SK-N-SH (cell line): Measurements from ENCODE around the gene IMPG2. TPM values are rescaled to one million over a fixed set of nuclear protein-coding genes. Genes with fewer than 3 reads are reported as not detected.

ENCODE experiments used
- CTCF ChIA-PET: fragments of 300-600, 350-600 bp; formaldehyde crosslinking; extraction: SDS; loops from one replicate; lab custom pipeline; 2021; lab: Yijun Ruan, JAX
- POLR2A ChIA-PET: fragments of 350-600 bp; sonication (Branson Sonifier 250); formaldehyde crosslinking; extraction: SDS; loops from one replicate; lab custom pipeline; 2020; ENCODE audit warnings: antibody characterized with exemption, inconsistent platforms; lab: Yijun Ruan, JAX
- DNase-seq: peaks from one replicate; pipeline ENCODE4 v3.0.0; 2012
- H2AFZ ChIP-seq: fragments of 200-600 bp; sonication (generic); 2 replicates; pipeline ENCODE4 v1.8.1; 2016; ENCODE audit warnings: antibody characterized with exemption, mild to moderate bottlenecking, low read depth
- H3F3A ChIP-seq: fragments of 200-600 bp; sonication (generic); replicated peaks from 2 replicates; pipeline ENCODE3; 2016; ENCODE audit warnings: antibody characterized with exemption, mild to moderate bottlenecking; ENCODE audit not compliant: insufficient read depth
- H3K27ac ChIP-seq, 2 experiments: fragments of 200-500 bp in 1 of 2; fragments of 200-600 bp in 1 of 2; sonication (Bioruptor generic) in 1 of 2; sonication (generic), shearing (Covaris generic) in 1 of 2; 2 replicates each; pipeline versions ENCODE4 v1.5.1 to v1.6.1; 2014 to 2016; ENCODE audit warnings: low read depth in 2 of 2, inconsistent platforms in 1 of 2, low read length in 1 of 2, mild to moderate bottlenecking in 1 of 2, mixed read lengths in 1 of 2
- H3K27me3 ChIP-seq: fragments of 200-600 bp; sonication (generic), shearing (Covaris generic); 2 replicates; pipeline ENCODE4 v1.6.1; 2016; ENCODE audit warnings: mixed run types; ENCODE audit not compliant: insufficient read depth
- H3K36me3 ChIP-seq, 2 experiments: fragments of 200-500 bp in 1 of 2; fragments of 200-600 bp in 1 of 2; sonication (Bioruptor generic) in 1 of 2; sonication (generic) in 1 of 2; replicated peaks in 1 of 2; 2 replicates each; pipeline versions ENCODE3 to v1.5.1; 2014 to 2016; ENCODE audit warnings: low read length in 1 of 2, mild to moderate bottlenecking in 1 of 2; ENCODE audit not compliant: insufficient read depth in 2 of 2, control insufficient read depth in 1 of 2
- H3K4me1 ChIP-seq, 2 experiments: fragments of 200-500 bp in 1 of 2; fragments of 200-600 bp in 1 of 2; sonication (Bioruptor generic) in 1 of 2; sonication (generic), shearing (Covaris generic) in 1 of 2; 2 replicates each; pipeline versions ENCODE4 v1.5.1 to v1.6.1; 2014 to 2016; ENCODE audit warnings: low read depth in 1 of 2, low read length in 1 of 2, mixed run types in 1 of 2; ENCODE audit not compliant: insufficient read depth in 2 of 2, control insufficient read depth in 1 of 2
- H3K4me2 ChIP-seq: fragments of 200-600 bp; sonication (generic), shearing (Covaris generic); 2 replicates; pipeline ENCODE4 v1.6.1; 2017; ENCODE audit warnings: mixed run types
- H3K4me3 ChIP-seq, 2 experiments: fragments of 200-500 bp in 1 of 2; fragments of 200-600 bp in 1 of 2; sonication (Bioruptor generic) in 1 of 2; sonication (generic), shearing (Covaris generic) in 1 of 2; 2 replicates each; pipeline versions ENCODE4 v1.5.1 to v1.8.1; 2014 to 2016; ENCODE audit warnings: low read depth in 2 of 2, inconsistent platforms in 1 of 2, low read length in 1 of 2, mild to moderate bottlenecking in 1 of 2, mixed read lengths in 1 of 2, moderate library complexity in 1 of 2
- H3K79me2 ChIP-seq: fragments of 200-600 bp; sonication (generic); 2 replicates; pipeline ENCODE4 v1.8.1; 2017; ENCODE audit warnings: mild to moderate bottlenecking; ENCODE audit not compliant: insufficient read depth
- H3K9ac ChIP-seq: fragments of 200-600 bp; sonication (generic); 2 replicates; pipeline ENCODE4 v1.6.1; 2017; ENCODE audit warnings: mixed run types
- H3K9me2 ChIP-seq: fragments of 200-600 bp; sonication (generic); 2 replicates; pipeline ENCODE4 v1.6.1; 2017; ENCODE audit warnings: mixed run types
- H3K9me3 ChIP-seq: fragments of 200-600 bp; sonication (generic); 2 replicates; pipeline ENCODE4 v1.6.1; 2017; ENCODE audit warnings: mixed run types, mild to moderate bottlenecking, moderate library complexity
- H4K20me1 ChIP-seq: fragments of 200-600 bp; sonication (generic); 2 replicates; pipeline ENCODE4 v1.6.1; 2017; ENCODE audit warnings: mild to moderate bottlenecking, mixed run types; ENCODE audit not compliant: insufficient read depth
- ELF1 ChIP-seq: IDR thresholded peaks from 2 replicates; pipeline ENCODE4 v1.4.0; 2012
- EZH2phosphoT487 ChIP-seq: fragments of 200-600 bp; sonication (generic); IDR thresholded peaks from 2 replicates; pipeline ENCODE4 v1.6.1; 2017; ENCODE audit warnings: low read depth, mixed run types, mild to moderate bottlenecking, antibody characterized with exemption, moderate library complexity, borderline replicate concordance
- FOSL2 ChIP-seq: IDR thresholded peaks from 2 replicates; pipeline ENCODE4 v1.4.0; 2012; ENCODE audit warnings: low read depth, mild to moderate bottlenecking, moderate library complexity, borderline replicate concordance
- FOXJ3 ChIP-seq: sonication (generic); formaldehyde crosslinking; IDR thresholded peaks from 2 replicates; pipeline ENCODE4 v1.5.1; 2020; ENCODE audit warnings: mild to moderate bottlenecking, missing genetic modification reagents
- FOXM1 ChIP-seq: IDR thresholded peaks from 2 replicates; pipeline ENCODE4 v1.4.0; 2012; ENCODE audit warnings: low read depth, mild to moderate bottlenecking
- GABPA ChIP-seq: IDR thresholded peaks from 2 replicates; pipeline ENCODE4 v1.4.0; 2012; ENCODE audit warnings: low read depth, mild to moderate bottlenecking
- GATA2 ChIP-seq: sonication (generic); formaldehyde crosslinking; IDR thresholded peaks from 2 replicates; pipeline ENCODE4 v1.5.0; 2020; ENCODE audit warnings: mild to moderate bottlenecking, missing genetic modification reagents
- MXI1 ChIP-seq: IDR thresholded peaks from 2 replicates; pipeline ENCODE4 v1.6.1; 2012; ENCODE audit warnings: mild to moderate bottlenecking, low read depth, low read length, improper control_type of control experiment
- RAD21 ChIP-seq: IDR thresholded peaks from 2 replicates; pipeline ENCODE4 v1.6.1; 2012; ENCODE audit warnings: mild to moderate bottlenecking, low read length
- RXRA ChIP-seq: IDR thresholded peaks from 2 replicates; pipeline ENCODE4 v1.4.0; 2012; ENCODE audit warnings: low read depth, mild to moderate bottlenecking, borderline replicate concordance
- TCF12 ChIP-seq: IDR thresholded peaks from 2 replicates; pipeline ENCODE4 v1.4.0; 2012
- TEAD4 ChIP-seq: IDR thresholded peaks from 2 replicates; pipeline ENCODE4 v1.4.0; 2012; ENCODE audit warnings: mild to moderate bottlenecking, borderline replicate concordance; ENCODE audit not compliant: insufficient read depth
- USF2 ChIP-seq: fragments of 150-350 bp; IDR thresholded peaks from 2 replicates; pipeline ENCODE4 v1.6.1; 2017; ENCODE audit warnings: antibody characterized with exemption, low read length, low read depth, borderline replicate concordance
- WGBS: methylation state at CpG from one replicate; pipeline ENCODE4 v1.1.6; 2017; ENCODE audit warnings: low lambda C conversion rate; 5-methylcytosine and 5-hydroxymethylcytosine counted together
- polyA plus RNA-seq, 3 experiments: library from polyadenylated mRNA; depleted of rRNA; stranded (reverse); fragments of >200 nt; gene quantifications; 2 replicates each; pipeline ENCODE4 v1.2.3, GENCODE V29; 2012
- TF ChIP-seq, protein P1 (sequence below): fragments of 200-600 bp; sonication (generic); IDR thresholded peaks from 2 replicates; pipeline ENCODE4 v1.6.1; 2017; ENCODE audit warnings: antibody characterized with exemption, mild to moderate bottlenecking, moderate library complexity
- TF ChIP-seq, protein P2 (sequence below): IDR thresholded peaks from 2 replicates; pipeline ENCODE4 v1.4.0; 2012; ENCODE audit warnings: low read depth, borderline replicate concordance
- TF ChIP-seq, protein P3 (sequence below): IDR thresholded peaks from 2 replicates; pipeline ENCODE4 v1.4.0; 2012; ENCODE audit warnings: low read depth

IMPG2 gene
- polyA plus RNA-seq, 1 of the 3 experiments (the other 2 are of a cell fraction) = 0.03 TPM

DNA sequence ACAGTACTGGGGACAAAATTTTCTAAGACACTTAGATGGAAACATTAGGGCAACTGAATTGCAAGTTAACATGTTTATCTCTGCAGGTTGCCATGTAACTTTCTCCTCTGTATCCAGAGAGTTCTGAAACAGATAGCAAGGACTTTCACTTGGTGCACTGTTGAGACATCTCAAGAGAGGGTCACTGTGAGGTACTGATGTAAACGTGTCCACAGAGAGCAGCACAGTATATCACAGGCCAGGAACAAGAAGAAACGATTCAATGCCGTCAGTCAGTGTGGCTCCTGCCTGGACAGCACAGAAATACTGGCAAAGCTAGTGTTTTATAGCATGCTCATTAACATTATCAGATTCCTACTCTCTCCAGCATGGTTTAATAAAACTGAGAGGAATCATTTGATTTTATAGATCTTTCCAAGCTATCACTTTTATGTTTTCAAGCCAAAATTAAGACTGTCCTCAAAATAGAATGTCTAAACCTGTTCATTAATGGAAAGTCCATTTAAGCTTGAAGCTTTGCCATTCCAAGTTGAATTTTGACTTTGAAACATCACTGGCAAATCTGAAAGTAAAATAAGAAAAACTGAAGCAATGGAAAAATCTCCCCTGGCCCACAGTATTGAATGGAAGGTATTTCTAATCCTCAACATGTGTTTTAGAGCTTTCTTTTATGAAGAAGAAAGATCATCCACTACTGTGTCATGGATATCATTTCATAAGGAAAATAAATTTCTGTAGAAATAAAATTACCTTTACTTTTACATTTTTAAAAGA, 102.7 kb downstream of the IMPG2 start:
- CTCF ChIA-PET = interaction anchor here (0.6 kb wide), 1 partner anchor 687 kb away, joined by 3 read pairs; no protein-coding TSS in a partner anchor
- Histone ChIP-seq H3K9ac (no peak overlapping the region), H3K4me1 (no peaks in the 10 kb centered on the region), H2AFZ (no peak overlapping the region), H3K4me3 (no peak overlapping the region), H3K79me2 (no peaks in the 10 kb centered on the region), H3K4me2 (no peak overlapping the region), H4K20me1 (no peaks in the 10 kb centered on the region), H3K27me3 (no peaks in the 10 kb centered on the region), H3K9me3 (no peaks in the 10 kb centered on the region), H3K9me2 (no peaks in the 10 kb centered on the region), H3K36me3 (no peaks in the 10 kb centered on the region), H3F3A (no peaks in the 10 kb centered on the region), H3K27ac (no peak overlapping the region)
- TF ChIP-seq, protein P1, sequence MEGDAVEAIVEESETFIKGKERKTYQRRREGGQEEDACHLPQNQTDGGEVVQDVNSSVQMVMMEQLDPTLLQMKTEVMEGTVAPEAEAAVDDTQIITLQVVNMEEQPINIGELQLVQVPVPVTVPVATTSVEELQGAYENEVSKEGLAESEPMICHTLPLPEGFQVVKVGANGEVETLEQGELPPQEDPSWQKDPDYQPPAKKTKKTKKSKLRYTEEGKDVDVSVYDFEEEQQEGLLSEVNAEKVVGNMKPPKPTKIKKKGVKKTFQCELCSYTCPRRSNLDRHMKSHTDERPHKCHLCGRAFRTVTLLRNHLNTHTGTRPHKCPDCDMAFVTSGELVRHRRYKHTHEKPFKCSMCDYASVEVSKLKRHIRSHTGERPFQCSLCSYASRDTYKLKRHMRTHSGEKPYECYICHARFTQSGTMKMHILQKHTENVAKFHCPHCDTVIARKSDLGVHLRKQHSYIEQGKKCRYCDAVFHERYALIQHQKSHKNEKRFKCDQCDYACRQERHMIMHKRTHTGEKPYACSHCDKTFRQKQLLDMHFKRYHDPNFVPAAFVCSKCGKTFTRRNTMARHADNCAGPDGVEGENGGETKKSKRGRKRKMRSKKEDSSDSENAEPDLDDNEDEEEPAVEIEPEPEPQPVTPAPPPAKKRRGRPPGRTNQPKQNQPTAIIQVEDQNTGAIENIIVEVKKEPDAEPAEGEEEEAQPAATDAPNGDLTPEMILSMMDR = no peak
- TF ChIP-seq ELF1 (no peak), MXI1 (no peak), EZH2phosphoT487 (no peak)
- DNase-seq = no peak
- WGBS = 39% methylated on average over 3 of the region's 3 CpGs
- POLR2A ChIA-PET = no interaction called here

- no peak overlapping the region for H3K9ac ChIP-seq
Measured at GRCh38 chr3:101216710-101217465, 103.5 kb downstream of the IMPG2 start.

More at GRCh38 chr3:101216710-101217465, 103.5 kb downstream of the IMPG2 start:
- Histone ChIP-seq H3K9me2 (no peaks in the 10 kb centered on the region), H3K27me3 (no peaks in the 10 kb centered on the region), H3K9me3 (no peaks in the 10 kb centered on the region), H2AFZ (no peak overlapping the region), H3K4me3 (no peak overlapping the region), H4K20me1 (no peaks in the 10 kb centered on the region), H3K27ac (no peak overlapping the region), H3K36me3 (no peaks in the 10 kb centered on the region), H3K79me2 (no peaks in the 10 kb centered on the region), H3K4me2 (no peak overlapping the region), H3K4me1 (no peaks in the 10 kb centered on the region), H3F3A (no peaks in the 10 kb centered on the region)
- POLR2A ChIA-PET = no interaction called here
- CTCF ChIA-PET = no interaction called here
- TF ChIP-seq FOXJ3 (CRISPR knock-in tag) = no peak
- no peak for TF ChIP-seq MXI1
- no peak for TF ChIP-seq RXRA
- TF ChIP-seq, protein P2, sequence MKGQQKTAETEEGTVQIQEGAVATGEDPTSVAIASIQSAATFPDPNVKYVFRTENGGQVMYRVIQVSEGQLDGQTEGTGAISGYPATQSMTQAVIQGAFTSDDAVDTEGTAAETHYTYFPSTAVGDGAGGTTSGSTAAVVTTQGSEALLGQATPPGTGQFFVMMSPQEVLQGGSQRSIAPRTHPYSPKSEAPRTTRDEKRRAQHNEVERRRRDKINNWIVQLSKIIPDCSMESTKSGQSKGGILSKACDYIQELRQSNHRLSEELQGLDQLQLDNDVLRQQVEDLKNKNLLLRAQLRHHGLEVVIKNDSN = no peak
- no peak for TF ChIP-seq EZH2phosphoT487
- no peak for TF ChIP-seq RAD21
- TF ChIP-seq TEAD4 = no peak
- TF ChIP-seq FOXM1 = no peak
- TF ChIP-seq, protein P3, sequence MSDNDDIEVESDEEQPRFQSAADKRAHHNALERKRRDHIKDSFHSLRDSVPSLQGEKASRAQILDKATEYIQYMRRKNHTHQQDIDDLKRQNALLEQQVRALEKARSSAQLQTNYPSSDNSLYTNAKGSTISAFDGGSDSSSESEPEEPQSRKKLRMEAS = no peak
- TF ChIP-seq USF2 = no peak
- no peak for TF ChIP-seq TCF12
- TF ChIP-seq GATA2 = no peak
- TF ChIP-seq GABPA = no peak
- TF ChIP-seq FOSL2 = no peak
- DNase-seq = no peak
- 50% methylated on average over 3 of the region's 3 CpGs for WGBS
